ENCODE data around the gene MYOZ3.

The MYOZ3 gene, protein sequence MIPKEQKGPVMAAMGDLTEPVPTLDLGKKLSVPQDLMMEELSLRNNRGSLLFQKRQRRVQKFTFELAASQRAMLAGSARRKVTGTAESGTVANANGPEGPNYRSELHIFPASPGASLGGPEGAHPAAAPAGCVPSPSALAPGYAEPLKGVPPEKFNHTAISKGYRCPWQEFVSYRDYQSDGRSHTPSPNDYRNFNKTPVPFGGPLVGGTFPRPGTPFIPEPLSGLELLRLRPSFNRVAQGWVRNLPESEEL

DNA sequence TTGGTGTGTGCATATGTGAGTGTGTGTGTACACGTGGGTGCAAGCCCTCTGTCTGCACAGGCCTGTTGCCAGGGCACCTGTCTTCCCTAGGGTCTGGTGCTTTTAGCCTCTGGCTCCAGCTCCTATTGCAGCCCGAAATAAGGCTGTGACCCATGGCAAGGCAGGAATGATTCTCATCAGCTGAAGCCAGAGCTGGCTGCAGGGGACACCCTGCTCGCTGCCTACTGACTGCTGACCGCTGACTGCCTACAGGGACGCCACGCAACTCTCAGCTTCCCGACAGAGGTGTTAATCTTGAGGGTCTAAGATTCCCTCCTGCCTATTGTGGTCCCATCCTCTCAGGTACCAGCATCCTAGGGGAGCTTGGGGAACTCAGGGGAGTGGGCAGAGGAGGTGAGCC is at the start of gene MYOZ3:
TSS of gene MYOZ3 (plus strand) at position 166 of the 400 bp plus-strand sequence. CDS start 1,691 bp downstream, outside the sequence.
- FAIRE-seq: no peak

DNA sequence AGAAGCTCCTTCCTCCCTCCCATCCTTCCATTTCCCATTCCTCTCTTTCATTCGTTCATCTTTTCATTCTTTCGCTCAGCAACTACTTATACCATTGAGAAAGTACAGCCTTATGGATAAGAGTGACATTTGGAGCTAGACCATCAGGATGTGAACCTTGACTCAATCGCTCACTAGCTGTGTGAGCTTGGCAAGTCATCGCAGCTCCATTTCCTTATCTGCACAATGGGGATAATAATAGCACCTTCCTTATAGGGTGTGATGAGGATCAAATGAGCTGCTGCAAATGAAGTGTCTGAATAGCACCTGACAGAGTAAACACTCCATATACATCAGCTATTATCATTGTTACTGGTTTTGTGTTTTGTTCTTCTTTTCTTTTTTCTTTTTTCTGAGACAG is 48.6 kb upstream of the MYOZ3 start:
- FAIRE-seq: no peak

DNA sequence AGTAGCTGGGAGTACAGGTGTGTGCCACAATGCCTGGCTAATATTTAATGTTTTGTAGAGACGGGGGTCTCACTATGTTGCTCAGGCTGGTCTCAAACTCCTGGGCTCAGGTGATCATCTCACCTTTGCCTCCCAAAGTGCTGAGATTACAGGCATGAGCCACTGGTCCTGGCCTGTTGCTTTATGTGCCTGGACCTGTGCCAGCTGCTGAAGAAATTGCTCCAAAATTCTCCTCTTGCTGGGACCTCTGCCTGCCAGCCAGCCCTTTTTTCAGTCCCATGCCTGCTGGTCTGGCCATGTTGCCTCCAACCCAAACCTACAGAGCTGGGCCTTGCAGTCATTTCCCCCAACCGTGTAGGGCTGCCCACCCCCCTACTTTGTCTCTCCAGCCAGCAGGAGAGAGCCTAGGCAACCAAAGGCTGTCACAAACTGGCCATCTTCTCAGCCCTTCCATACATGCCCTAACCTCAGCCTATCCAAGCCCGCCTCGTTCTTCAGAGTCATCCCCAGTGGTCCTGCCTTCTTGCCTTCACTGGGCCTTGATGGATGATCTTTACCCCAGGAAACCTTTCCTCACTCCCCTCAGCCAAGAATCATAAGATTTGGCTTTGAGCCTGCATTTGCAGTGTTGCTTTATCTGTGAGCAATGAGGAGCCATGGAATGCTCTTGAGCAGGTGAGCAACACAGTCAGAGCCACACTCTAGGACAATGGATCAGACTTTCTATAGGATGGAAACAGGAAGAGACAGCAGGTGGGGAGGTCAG is 48.0 kb upstream of the MYOZ3 start:
- FAIRE-seq: no peak

DNA sequence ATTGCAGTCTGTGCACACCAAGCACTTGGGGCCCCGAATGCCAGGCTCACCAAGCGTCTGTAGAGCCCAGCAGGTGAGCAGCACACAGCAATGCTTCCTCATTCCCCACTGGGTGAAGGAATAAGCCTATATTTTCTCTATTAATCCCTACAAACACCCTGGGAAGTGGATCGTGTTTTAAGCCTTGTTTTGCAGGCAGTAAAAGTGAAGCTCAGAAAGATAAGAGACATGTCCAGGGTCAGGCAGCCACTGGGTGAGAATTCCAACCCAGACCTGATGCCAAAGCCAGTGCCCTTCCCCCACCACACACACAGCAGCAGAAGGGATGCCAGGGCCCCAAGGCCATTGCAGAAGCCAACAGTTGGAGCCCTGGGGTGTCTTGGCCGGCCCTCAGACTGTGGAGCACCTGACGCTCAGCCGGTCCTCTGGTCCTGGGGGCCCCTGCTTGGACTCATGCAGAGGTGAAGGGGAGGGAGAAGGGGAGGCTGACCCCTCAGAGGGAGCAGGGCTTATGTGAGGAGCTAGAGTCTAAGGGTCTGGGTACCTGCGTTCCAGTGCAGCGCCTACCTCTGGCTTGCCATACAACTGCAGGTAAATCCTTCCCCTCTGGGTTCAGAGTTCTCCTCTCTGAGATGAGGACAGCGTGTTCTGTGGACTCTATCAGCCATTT is 46.9 kb upstream of the MYOZ3 start:
- FAIRE-seq: no peak

DNA sequence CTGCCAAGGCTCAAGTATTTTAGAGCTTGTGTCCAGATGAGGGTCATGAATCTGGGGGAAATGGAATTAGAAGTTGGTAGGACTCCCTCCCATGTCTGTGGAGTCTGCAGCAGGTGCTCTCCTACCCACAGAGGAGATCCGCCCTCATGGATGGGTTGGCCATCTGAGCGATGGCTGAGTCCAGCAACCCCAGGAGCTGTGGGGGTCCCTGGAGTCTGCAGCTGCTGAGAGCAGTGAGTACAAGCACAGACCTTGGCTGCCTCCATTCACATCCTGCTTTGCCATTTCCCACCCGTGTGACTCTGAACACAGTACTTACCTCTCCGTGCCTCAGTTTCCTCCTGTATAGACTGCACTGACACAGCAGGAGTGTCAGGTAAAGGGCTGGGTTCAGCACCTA is 46.4 kb upstream of the MYOZ3 start:
- FAIRE-seq: no peak

DNA sequence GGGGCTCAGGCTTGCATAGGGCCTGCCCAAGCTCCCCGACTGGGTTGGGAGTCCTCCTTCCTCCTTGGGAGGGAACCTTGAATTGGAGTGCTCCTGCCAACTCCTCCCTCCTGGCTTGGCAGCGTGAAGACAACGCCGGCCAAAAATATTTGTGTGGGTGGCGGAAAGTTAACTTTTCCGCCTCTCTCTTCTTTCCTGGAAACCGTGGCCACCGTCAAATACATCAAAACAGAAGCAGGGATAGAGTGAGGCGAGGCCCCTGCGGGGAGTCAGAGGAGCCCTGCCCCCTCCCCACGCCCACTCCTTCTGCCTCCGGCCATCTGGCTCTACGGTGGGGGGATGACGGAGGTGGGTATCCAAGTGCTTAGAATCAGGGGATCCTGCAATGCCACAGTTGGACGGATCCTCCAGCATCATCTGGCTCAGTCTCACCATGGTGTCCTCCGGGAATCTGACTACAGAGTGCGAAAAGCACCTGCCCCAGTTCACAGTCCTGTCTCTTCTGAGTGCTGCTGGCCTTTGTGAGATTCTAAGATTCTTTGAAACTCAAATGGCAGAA is 45.8 kb upstream of the MYOZ3 start:
- FAIRE-seq: no peak

DNA sequence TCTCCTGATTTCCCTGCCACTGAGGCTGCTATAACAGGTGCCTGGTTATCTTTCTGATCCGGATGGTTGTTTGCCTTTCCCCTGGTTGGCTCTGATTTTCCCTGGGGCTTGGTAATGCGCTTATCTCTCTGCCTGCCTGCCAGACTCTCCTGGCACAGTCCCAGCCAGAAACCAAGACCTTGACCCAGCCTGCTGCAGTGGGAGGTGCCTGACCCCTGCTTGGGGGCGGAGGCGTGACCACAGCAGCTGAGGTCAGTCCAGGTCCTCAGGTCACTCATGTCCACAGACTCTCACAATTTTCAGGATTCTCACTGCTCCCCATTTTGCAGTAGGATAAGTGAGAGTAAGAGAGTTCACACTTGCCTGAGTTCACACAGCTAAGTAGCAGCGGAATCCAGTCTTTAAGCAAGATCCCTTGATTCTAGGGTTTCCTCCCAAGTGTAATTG is 45.0 kb upstream of the MYOZ3 start:
- no peak for FAIRE-seq

DNA sequence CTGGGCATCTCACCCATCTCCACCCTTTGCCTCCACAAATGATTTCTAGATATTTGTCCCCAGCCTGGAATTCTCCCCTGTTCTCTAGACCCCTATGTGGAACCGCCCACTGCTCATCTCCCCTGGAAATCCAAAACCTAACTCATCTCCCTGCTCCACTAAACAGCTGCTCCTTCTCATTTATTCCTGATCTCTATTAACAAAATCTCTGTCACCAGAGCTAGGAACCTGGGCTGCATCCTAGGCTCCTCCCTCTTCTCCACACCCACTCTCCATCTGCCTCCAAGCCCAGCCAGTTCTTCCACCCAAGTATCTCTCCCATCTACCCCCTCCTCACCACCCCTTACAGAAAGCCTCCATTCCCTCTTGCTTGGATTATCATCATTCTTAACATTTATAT is 44.5 kb upstream of the MYOZ3 start:
- no peak for FAIRE-seq

DNA sequence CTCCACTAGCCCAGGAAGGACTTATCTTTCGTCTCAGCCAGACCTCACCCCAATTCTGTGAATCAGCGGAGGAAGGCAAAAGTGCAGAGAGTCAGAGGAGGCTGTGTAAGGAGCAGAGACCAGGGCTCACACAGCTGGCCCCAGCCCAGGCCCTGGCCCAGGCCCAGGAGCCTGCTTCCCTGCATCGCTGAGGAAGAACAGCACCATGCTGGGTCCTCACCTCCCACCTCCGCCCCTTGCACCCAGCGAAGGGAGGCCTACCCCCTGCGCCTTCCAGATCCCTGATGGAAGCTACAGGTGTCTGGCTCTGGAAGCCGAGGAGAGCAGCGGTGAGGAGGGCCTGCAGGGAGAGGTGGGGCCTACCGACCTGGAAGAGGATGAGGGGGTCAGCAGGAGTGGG is 42.9 kb upstream of the MYOZ3 start:
- no peak for FAIRE-seq

DNA sequence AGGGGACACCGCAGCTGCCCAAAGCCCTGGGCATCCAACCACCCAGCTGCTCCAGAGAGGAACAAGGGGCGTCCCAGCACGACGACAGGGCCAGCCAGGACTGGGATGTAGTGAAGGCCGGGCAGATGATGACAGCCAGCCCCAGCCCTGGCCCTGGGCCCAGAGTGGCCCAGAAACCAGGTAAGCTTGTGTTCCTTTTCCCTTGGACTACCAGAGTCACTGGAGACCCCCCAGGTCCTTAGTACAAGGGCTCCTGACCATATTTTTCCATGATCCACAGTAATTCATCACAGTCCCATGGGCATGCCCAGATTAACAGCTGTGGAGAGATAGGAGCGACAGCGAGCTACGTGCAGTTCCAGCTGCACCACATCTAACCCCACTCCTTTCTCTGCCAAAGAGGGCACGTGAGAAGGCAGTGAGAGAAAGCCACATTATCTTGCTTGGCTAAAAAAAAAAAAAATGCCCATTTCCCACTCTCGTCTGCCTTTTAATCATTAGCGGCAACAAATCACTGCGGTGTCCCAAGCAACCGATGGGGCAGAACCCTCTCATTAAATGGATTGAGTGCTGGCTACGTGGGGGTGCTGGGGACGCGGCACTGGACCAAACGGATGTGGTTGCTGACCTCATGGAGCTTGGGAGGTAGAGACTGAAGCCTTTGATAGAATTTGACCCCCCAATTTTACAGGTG is 42.3 kb upstream of the MYOZ3 start:
- FAIRE-seq: no peak

DNA sequence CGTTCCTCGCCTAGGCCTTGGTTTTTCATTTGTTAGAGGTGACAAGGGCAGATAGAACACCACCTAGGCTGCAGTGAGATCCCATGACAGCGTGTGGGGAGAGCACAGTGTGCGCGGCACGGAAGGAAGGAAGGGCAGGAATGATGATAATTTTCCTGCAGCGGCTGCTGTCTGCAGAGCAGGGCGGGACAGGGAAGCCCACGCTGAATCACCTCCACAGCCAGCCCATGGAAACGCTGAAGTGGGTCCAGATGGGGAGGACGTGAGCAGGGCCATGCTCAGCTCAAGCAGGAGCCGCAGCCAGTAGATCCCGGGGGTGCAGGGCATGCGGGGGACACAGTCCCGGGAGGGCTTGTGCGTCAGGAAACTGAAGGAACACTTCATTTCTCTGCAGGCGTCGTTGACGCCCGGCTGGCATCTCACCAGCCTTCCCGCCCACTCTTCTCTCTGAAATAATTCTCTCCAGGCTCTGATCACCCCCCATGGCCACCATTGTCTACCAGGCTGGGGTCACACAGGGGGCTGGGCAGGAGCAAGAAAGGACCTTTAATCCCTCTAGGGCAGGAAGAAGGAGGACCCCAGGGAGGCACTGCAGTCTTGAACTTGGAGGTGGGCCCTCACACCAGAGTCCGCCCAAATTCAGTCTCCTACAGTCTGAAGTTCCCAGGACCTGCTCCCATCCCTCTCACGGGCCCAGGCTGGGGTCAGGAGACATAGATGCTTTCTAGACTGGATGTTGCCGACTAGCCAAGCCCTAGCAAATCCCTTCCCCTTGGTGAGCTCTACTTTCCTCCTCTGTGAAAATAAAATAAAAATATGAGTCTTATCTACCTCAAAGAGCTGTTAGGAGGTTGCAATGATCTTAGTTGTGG is 41.5 kb upstream of the MYOZ3 start:
- no peak for FAIRE-seq

DNA sequence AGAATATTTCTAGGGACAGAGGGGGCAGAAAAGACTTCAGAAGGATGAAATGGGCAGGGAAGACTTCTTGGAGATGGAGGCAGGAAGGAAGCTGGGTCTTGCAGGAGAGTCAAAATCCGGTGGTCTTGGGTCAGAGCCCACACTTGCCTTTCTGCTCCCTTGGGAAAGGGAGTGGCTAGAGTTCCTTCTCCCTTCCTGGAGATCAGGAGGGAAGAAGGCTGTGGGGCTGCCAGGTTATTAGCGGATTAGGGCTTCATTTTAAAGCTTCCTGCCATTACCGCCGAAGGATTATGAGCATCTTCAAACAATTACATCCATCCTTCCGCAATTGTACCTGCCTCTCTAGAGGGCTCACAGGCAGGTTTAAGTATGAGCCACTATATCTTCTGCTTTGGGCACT is 39.8 kb upstream of the MYOZ3 start:
- FAIRE-seq: no peak

DNA sequence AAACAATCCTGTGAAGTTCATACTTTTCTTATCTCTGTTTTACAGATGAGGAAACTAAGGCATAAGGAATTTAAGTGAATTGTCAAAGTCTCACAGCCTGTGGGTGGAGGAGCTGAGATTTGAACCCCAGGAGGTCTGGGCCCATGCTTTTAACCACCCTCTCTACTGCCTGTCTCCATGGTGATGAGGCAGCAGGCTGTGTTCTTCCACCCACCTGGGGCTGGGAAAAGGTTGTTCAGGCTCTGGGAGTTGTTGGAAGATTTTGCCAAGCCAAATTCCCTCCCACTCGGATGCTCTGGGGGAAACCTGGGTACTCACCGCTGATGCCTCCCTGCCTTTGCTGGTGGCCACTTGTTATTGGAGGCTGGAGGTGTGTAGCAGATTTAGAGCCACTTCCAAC is 38.9 kb upstream of the MYOZ3 start:
- no peak for FAIRE-seq

DNA sequence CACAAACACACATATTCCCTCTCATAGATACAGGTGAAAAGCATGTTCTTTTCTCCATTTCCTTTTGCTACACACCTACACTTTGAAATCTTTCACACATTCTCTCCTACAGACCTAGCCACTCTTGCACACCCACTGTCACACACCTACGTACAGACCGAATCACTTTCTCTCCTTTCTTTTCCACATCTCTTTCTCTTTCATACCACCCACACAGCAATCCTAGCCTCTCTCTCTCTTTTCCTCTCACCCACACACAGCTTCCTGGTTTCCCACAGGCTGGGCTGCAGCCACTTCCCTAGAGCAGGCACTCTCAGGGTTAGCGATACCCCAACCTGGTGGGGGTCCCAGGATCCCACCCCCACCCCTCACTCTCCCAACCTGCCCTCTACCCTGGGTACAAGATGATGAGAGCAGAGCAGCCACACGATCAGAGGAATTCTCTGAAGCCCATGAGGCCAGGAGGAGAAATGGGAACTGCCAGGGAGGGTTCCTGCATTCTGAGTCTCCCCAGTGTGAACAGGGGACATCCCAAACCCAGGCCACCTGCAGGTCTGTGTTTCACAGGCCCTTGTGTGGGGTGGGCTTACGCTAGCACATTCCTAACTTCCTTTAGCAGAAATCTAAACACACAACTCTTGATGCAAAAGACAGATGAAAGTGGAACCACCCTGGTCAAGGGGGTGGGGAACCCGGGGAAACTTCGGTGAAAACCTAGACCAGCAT is 37.7 kb upstream of the MYOZ3 start:
- no peak for FAIRE-seq

DNA sequence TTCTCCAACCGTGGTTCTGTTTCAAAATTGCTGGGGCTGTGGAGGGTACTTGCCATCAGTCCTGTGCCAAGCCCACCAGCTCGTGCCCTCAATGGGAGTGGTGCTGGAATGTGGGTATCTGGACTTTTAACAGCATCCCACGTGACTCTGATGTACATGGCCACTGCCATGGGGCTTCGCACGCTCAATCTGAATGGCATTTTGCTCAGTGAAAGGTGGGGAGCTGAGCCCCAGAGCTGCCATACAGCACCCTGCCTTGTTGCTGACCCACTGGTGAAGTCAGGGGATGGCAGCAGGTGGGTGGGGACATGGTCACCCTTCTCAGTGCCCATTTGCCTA is 37.2 kb upstream of the MYOZ3 start:
- no peak for FAIRE-seq

DNA sequence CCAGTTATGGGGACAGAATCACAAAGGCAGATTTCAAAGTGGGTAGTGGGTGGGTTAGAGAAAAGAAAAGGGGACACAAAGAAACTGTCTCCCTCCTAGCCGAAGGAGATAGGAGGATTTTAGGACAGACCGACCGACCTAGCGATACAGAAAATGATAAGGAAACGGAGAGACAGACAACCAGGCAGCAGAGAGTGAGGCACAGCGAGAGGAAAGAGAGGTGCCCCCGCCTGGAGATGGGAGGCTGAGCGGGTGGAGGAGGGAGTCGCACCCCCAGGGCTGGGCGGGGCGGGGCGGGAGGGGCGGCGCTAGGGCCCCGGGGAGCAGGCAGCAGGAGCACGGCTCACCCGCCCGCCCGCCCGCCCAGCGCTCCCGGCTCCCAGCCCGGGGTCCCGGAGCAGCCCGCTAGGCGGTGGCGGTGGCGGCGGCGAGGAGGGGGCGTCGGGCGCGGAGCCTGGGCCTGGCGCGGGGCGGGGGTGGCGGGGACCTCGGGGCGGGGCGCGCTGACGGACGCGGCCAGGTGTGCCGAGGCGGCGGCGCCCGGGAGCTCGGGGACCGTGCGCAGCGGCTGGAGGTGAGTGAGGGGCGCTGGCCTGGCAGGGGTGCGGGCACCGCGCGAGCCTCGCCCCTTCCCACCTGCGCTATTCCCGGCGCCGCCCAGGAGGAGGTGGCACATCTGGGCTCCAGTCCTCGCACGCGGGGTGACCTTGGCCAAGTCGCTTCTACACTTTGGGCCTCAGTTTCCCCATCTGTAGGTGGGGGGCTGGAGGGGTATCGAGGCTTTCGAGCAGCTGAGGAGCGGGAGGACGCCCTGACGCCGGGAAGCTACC is 36.5 kb upstream of the MYOZ3 start:
- no peak for FAIRE-seq

DNA sequence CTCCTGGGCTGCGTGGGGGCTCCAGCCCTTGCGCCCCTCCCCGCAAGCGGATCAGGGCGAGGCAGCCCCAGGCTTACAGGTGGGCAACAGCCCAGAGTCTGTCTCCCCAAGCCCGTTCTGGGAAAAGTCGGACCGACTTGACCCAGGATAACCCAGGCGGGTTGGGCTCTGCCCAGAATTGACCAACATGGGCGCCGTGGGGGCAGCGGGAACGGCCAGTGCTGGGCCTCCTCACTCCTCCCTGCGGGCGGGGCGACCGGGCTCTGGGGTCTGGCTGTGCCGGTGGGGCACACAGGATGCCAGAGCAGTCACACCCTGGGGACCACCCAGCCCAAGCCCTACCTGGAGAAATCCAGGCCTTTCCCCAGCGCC is 35.9 kb upstream of the MYOZ3 start:
- no peak for FAIRE-seq

DNA sequence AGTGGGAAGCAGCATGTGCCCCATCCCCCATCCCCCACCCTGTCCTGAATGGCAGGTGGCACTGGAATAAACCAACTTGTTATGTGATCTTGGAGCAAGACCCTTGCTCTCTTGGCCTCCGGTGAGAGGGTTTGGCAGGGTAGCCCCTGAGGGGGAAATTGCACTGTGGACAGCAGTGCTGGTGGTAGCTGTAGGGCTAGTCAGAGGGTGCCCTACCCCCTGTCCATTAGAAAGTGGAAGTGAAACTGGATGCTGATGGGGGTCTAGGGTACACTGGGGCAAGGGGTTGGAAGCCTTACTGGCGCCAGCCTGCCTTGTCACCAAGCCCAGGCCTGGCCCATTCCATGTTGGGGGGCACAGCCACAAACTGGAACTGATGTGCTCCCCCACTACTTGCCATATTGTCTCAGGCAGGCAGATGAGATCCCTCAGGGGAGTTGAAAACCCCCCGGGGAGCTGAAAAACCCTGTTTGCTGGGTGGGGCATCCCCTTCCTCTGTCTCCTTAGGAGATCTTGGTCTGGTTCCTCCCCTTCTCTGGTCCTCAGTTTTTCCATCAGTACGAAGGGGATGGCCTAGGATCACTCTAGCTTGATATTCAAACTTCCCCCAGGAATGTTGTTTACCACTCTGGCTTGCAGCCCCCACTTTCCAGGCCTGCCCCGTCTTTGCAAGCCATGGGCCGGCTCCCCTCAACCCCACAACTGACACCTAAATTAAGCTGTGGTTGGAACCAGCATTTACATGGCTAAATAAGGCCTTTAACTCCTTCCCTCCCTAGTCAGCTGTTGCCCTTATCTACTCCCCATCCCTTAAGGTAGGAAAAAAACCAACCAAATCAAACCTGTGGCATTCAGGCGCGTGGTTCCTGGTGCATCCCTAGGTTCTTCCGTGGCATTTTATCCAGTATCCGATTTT is 35.0 kb upstream of the MYOZ3 start:
- no peak for FAIRE-seq

DNA sequence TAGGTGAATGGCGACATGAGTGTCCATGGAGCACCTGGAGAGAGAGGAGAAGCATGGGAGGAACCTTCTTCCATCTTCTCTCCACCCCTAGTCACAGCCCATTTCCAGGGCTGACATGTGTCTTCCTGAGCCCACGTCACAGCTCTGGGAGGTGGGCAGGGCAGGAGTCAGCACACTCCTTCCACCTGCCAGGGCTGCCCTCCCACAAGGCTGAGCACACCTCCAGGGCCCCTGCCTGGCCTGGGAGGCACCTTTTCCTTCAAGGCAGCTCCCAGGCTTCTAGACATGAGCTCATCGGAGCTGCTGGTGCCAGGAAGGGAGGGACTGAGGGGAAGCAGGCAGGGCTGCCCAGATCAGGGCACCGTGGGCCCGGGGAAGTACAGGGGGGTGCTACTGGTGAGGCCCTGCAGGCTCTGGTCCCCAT is 34.2 kb upstream of the MYOZ3 start:
- no peak for FAIRE-seq

Data from G401.6 (cell line).